A549 (cell line): Measurements from ENCODE around the gene SDE2.

Experiments used
- CTCF ChIP-seq: fragments of >200 bp; sonication (Bioruptor Twin); formaldehyde crosslinking; IDR thresholded peaks from 3 replicates; pipeline ENCODE4 v1.5.1; 2016
- POLR2A ChIP-seq: IDR thresholded peaks from 2 replicates; pipeline ENCODE4 v1.6.1; 2012; ENCODE audit warnings: mild to moderate bottlenecking, low read length

GRCh38 chr1:226006686-226007085 is 7.5 kb upstream of the SDE2 start:
- TF ChIP-seq CTCF (no peak), POLR2A (no peak)
